Neural crest cell (in vitro differentiated cells): Measurements from ENCODE around the gene MIB2. TPM values are rescaled to one million over a fixed set of nuclear protein-coding genes. Genes with fewer than 3 reads are reported as not detected.

Source experiments
- DNase-seq: peaks from one replicate; pipeline ENCODE4 v3.0.0; 2021; ENCODE audit warnings: low read depth, mixed read lengths, low spot score
- H3K27ac Mint-ChIP-seq: one replicate; pipeline ENCODE4 v1.8.0; 2021; ENCODE audit warnings: mild to moderate bottlenecking, mixed read lengths; ENCODE audit not compliant: unreplicated experiment
- H3K27me3 Mint-ChIP-seq: 2 replicates; pipeline ENCODE4 v1.8.0; 2021; ENCODE audit warnings: low read depth, mild to moderate bottlenecking, mixed read lengths
- H3K36me3 Mint-ChIP-seq: 2 replicates; pipeline ENCODE4 v1.8.0; 2021; ENCODE audit warnings: low read depth, mild to moderate bottlenecking, mixed read lengths
- H3K4me1 Mint-ChIP-seq: 2 replicates; pipeline ENCODE4 v1.8.0; 2021; ENCODE audit warnings: mixed read lengths
- H3K4me3 Mint-ChIP-seq: one replicate; pipeline ENCODE4 v1.8.0; 2021; ENCODE audit warnings: mild to moderate bottlenecking, mixed read lengths
- H3K9me3 Mint-ChIP-seq: 2 replicates; pipeline ENCODE4 v1.8.0; 2021; ENCODE audit warnings: mixed read lengths
- CTCF ChIP-seq: fragments of 200-600 bp; sonication (generic); conservative IDR thresholded peaks from 2 replicates; pipeline ENCODE4 v1.5.0; 2021; ENCODE audit warnings: antibody characterized with exemption, mild to moderate bottlenecking
- total RNA-seq: library from RNA; stranded (reverse); gene quantifications from 2 replicates; pipeline ENCODE4 v1.2.1, GENCODE V29; 2021

MIB2 gene
- total RNA-seq, 1 donor from 2014 or later = 105 TPM

GRCh38 chr1:1610796-1611195 lies 4.5 kb upstream of the MIB2 start:
- peaks cover 22% of the 10 kb centered on the region for H3K4me1 Mint-ChIP-seq
- H3K36me3 Mint-ChIP-seq = no peaks in the 10 kb centered on the region
- no peak for DNase-seq
- H3K27ac Mint-ChIP-seq = no peak overlapping the region
- no peak for TF ChIP-seq CTCF
- peak overlapping the region; percentile 79 for H3K4me3 Mint-ChIP-seq
- H3K27me3 Mint-ChIP-seq = no peaks in the 10 kb centered on the region
- no peaks in the 10 kb centered on the region for H3K9me3 Mint-ChIP-seq

GRCh38 chr1:1612104-1612400 lies 3.2 kb upstream of the MIB2 start:
- no peaks in the 10 kb centered on the region for H3K36me3 Mint-ChIP-seq
- no peaks in the 10 kb centered on the region for H3K9me3 Mint-ChIP-seq
- H3K27me3 Mint-ChIP-seq = no peaks in the 10 kb centered on the region
- TF ChIP-seq CTCF = no peak
- H3K27ac Mint-ChIP-seq = no peak overlapping the region
- H3K4me3 Mint-ChIP-seq = peak overlapping the region; percentile 70
- no peak for DNase-seq
- peaks cover 23% of the 10 kb centered on the region for H3K4me1 Mint-ChIP-seq

GRCh38 chr1:1613509-1614082 lies 1.7 kb upstream of the MIB2 start:
- H3K36me3 Mint-ChIP-seq = no peaks in the 10 kb centered on the region
- H3K4me3 Mint-ChIP-seq = peak overlapping the region; percentile 98
- TF ChIP-seq CTCF = no peak
- no peaks in the 10 kb centered on the region for H3K27me3 Mint-ChIP-seq
- peaks cover 29% of the 10 kb centered on the region for H3K4me1 Mint-ChIP-seq
- no peaks in the 10 kb centered on the region for H3K9me3 Mint-ChIP-seq
- DNase-seq = no peak
- no peak overlapping the region for H3K27ac Mint-ChIP-seq

GRCh38 chr1:1614204-1614953 lies 921 bp upstream of the MIB2 start:
- peak overlapping the region; percentile 98 for H3K4me3 Mint-ChIP-seq
- DNase-seq = no peak
- TF ChIP-seq CTCF = no peak
- no peaks in the 10 kb centered on the region for H3K9me3 Mint-ChIP-seq
- H3K27me3 Mint-ChIP-seq = no peaks in the 10 kb centered on the region
- peaks cover 29% of the 10 kb centered on the region for H3K4me1 Mint-ChIP-seq
- peak overlapping the region; percentile 96 for H3K27ac Mint-ChIP-seq
- H3K36me3 Mint-ChIP-seq = no peaks in the 10 kb centered on the region

GRCh38 chr1:1614954-1615255 lies 395 bp upstream of the MIB2 start:
- H3K9me3 Mint-ChIP-seq = no peaks in the 10 kb centered on the region
- DNase-seq = no peak
- no peak for TF ChIP-seq CTCF
- H3K4me1 Mint-ChIP-seq = peaks cover 29% of the 10 kb centered on the region
- no peaks in the 10 kb centered on the region for H3K27me3 Mint-ChIP-seq
- H3K27ac Mint-ChIP-seq = peak overlapping the region; percentile 96
- no peaks in the 10 kb centered on the region for H3K36me3 Mint-ChIP-seq
- H3K4me3 Mint-ChIP-seq = peak overlapping the region; percentile 98
